IPS-20b (cell line): ENCODE results near the gene ERCC5.

Experiments
- H3K27ac ChIP-seq: one replicate; pipeline ENCODE4 v1.5.1; 2013; ENCODE audit warnings: low read length
- H3K27me3 ChIP-seq: 2 replicates; pipeline ENCODE4 v1.6.1; 2013; ENCODE audit warnings: mild to moderate bottlenecking, low read length, inconsistent platforms; ENCODE audit not compliant: insufficient read depth
- H3K36me3 ChIP-seq: 2 replicates; pipeline ENCODE4 v1.6.1; 2013; ENCODE audit warnings: low read depth, mild to moderate bottlenecking, inconsistent platforms, low read length, moderate library complexity; ENCODE audit not compliant: insufficient read depth
- H3K4me1 ChIP-seq: 2 replicates; pipeline ENCODE4 v1.6.1; 2013; ENCODE audit warnings: mild to moderate bottlenecking, control low read depth, inconsistent platforms, low read length, moderate library complexity; ENCODE audit not compliant: insufficient read depth
- H3K4me3 ChIP-seq: 2 replicates; pipeline ENCODE4 v1.5.1; 2013; ENCODE audit warnings: mild to moderate bottlenecking, low read length, inconsistent platforms
- H3K9ac ChIP-seq: 2 replicates; pipeline ENCODE4 v1.6.1; 2013; ENCODE audit warnings: low read depth, mild to moderate bottlenecking, inconsistent platforms, low read length, moderate library complexity
- H3K9me3 ChIP-seq: 2 replicates; pipeline ENCODE4 v1.6.1; 2013; ENCODE audit warnings: mild to moderate bottlenecking, low read depth, low read length, inconsistent platforms; ENCODE audit not compliant: insufficient read depth

Gene ERCC5

DNA sequence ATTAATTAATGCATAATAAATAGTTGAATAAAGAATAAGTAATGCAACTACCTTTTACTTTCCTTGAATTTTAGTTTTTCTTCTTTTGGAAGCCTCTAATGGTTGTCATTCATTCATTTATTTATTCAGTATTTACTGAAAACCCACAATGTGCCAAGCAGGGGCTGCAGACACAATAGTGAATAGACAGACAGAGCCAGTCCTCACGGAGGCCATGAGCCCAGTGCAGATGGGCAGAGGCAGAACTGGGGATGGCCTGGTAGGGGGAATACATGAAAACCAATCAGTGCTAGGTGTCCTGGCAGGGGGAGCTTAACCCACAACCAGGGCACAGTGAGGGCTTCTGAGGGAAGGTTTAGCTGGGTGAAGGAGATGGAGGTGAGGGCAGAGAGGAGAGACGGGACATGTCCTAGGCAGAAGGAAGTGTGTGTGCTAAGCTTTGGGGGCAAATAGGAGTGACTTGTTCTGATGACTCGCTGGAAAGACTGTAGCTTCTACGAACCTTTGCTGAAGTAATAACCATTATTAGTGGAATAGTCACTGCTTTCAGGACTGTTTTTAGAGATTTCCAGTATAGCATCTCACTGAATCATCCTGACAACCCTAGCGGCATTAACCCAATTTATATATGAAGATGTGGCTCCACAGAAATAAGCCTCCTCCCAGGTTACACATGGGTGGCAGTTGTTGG lies 55.9 kb downstream of the ERCC5 start:
- Histone ChIP-seq H3K4me1 (no peaks in the 10 kb centered on the region), H3K9ac (no peak overlapping the region), H3K36me3 (no peaks in the 10 kb centered on the region), H3K27me3 (no peaks in the 10 kb centered on the region), H3K4me3 (no peak overlapping the region), H3K27ac (no peak overlapping the region), H3K9me3 (no peaks in the 10 kb centered on the region)

DNA sequence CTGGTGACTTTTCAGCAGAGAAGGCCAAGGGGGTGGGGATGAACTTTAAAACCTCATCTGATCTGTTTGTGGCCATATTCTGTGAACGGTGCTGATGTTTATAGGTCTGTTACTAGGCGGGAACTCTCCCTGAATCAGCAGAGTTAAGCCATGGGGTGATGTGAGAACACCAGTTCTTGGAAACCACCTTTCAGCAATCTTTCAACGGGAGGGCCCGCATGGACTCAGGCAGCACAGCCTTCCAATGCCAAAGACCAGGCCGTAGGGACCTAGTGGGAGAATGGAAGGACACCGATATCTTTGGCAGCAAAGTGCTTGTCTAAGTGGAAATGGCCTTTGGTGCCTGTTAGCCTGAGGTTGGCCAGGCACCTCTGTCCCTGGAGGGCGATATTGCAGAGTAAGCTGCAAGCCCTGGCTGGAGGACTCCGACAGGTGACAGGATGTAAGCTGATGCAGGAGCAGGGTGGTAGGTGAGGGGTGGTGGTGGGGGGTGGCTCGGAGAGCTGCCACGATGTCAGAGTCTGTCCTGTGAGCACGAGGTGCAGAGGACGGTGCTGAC lies 57.0 kb downstream of the ERCC5 start:
- H3K9me3 ChIP-seq: no peaks in the 10 kb centered on the region
- H3K36me3 ChIP-seq: no peaks in the 10 kb centered on the region
- H3K27ac ChIP-seq: no peak overlapping the region
- H3K4me3 ChIP-seq: no peak overlapping the region
- H3K4me1 ChIP-seq: no peaks in the 10 kb centered on the region
- H3K27me3 ChIP-seq: no peaks in the 10 kb centered on the region
- H3K9ac ChIP-seq: no peak overlapping the region

DNA sequence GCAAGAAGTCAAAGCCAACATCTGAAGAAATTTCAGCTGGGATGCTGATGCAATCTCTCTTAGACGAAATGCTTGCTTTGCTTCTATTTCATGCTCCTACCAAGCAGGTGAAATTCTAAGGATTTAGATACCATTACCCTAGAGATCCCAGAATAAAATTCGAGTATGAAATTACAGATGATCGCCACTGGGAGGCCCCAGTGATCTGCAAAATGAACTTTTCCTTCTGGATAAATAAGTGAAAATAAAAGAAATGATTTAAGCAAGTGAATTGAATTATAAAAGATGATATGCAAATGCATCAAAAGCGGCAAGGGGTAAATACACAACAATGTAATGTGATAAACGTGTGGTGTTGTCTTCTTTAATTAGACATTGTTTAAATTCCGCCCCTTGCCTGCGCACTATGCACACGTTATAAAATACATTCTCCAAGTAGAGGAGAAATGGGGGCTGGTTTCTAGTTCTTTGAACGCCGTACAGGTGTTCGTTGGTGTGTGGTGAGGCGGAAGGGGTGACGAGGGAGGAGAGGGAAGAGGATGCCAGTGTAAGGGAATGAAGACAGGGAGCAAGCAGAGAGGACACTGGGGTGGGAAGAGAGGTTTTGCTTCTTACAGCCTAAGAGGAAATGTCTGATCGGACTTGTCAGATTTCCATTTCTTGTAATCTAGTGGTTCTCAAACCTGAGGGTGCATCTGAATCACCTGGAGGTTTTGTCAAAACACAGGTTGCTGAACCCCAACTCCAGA lies 58.0 kb downstream of the ERCC5 start:
- no peak overlapping the region for H3K4me3 ChIP-seq
- H3K9me3 ChIP-seq: no peaks in the 10 kb centered on the region
- no peaks in the 10 kb centered on the region for H3K4me1 ChIP-seq
- H3K27me3 ChIP-seq: no peaks in the 10 kb centered on the region
- H3K9ac ChIP-seq: no peak overlapping the region
- H3K27ac ChIP-seq: no peak overlapping the region
- H3K36me3 ChIP-seq: no peaks in the 10 kb centered on the region

DNA sequence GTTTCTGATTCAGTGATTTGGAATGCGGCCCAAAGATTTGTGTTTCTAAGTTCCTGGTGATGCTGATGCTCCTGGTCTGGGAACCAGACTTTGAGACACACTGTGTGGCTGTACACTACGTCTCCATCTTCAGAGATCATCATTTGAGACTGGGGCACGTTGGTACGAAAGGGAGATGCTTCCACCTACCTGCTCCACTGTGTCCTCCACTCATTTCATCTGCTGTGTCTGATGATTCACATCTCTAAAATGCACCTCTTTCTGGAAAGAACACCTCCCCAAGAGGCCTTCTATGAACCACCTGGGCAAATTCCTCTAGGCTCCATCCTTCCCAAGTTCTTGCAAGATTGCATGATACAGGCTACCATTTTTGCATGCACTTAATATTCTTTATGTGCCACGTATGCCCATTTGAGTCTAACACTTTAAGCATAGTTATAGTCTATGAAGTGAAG lies 58.6 kb downstream of the ERCC5 start:
- H3K27ac ChIP-seq: no peak overlapping the region
- H3K4me1 ChIP-seq: no peaks in the 10 kb centered on the region
- H3K9me3 ChIP-seq: no peaks in the 10 kb centered on the region
- H3K9ac ChIP-seq: no peak overlapping the region
- H3K4me3 ChIP-seq: no peak overlapping the region
- H3K36me3 ChIP-seq: no peaks in the 10 kb centered on the region
- no peaks in the 10 kb centered on the region for H3K27me3 ChIP-seq

DNA sequence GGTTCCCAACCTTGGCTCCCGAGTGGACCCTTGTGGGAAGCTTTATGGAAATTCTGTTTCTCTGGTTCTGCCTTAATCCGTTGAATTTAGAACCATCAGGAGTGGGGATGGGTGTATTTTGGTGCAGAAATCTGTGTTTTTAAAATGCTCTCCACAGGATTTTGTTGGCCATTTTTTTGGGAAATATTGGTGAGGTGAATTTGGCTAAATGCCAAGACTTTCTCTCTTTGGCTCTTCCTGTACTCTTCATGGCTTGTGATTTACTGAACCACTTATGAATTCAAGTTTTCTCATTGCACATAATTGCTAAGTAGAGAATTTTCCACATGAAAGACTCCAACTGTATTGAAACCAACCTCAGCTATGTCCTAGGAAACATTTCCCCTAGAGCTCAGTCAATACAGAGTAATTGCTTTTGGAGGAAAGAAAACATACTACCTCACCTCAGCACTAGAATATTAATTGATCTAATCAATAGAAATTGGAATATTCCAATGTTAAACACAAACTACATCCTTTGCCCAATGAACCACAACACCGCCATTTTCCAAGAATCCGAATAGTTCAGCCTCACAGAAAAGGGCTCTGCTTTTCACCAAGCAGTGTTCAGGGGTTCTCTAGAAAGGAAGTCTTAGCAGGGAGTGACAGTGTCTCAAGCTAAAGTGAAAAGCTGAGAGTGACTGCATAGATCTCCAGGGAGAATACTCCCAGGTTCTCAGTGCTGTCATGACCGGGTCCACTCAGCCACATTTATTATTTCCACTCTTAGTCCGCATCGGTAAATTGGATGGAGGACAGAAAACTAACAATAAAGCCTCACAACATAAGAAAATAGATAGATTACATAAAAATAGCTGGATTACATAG lies 60.3 kb downstream of the ERCC5 start:
- Histone ChIP-seq H3K36me3 (no peaks in the 10 kb centered on the region), H3K9ac (no peak overlapping the region), H3K27me3 (no peaks in the 10 kb centered on the region), H3K27ac (no peak overlapping the region), H3K9me3 (no peaks in the 10 kb centered on the region), H3K4me3 (no peak overlapping the region), H3K4me1 (no peaks in the 10 kb centered on the region)

DNA sequence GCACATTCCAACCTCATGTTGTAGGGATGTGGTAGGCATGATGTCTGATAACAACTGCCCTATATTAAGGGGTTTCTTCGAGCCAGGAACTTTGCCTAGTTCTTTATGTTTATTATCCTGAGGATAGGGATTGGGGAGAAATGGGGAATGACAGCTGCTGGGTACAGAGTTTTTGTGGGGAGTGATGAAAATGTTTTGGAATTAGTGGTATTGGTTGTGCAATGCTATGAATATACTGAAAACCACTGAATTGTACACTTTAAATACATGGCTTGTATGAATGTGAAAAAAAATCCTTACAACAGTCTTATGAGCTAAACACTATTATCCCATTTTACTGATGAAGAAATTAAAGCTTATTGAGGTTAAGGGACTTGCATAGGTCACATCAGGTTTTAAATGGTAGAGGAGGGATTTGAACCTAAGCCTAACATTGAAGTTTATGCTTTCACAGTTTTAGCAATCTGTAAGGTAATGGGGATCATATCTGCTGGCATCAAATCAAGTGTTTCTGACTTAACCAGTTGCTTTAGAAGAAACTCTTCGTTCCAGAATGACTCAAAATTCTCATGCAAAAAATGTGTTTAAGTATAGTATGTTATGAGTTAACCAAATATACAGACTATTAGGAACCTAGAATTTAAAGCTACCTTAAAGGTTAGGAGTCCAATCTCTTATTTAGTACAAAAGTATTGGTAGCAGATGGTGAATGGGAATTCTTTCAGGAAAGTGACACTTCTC lies 61.4 kb downstream of the ERCC5 start:
- Histone ChIP-seq H3K4me3 (no peak overlapping the region), H3K4me1 (0 out of 2 replicates have a peak, but pooled peaks cover 3% of the 10 kb centered on the region), H3K27ac (no peak overlapping the region), H3K27me3 (no peaks in the 10 kb centered on the region), H3K36me3 (no peaks in the 10 kb centered on the region), H3K9ac (no peak overlapping the region), H3K9me3 (no peaks in the 10 kb centered on the region)

DNA sequence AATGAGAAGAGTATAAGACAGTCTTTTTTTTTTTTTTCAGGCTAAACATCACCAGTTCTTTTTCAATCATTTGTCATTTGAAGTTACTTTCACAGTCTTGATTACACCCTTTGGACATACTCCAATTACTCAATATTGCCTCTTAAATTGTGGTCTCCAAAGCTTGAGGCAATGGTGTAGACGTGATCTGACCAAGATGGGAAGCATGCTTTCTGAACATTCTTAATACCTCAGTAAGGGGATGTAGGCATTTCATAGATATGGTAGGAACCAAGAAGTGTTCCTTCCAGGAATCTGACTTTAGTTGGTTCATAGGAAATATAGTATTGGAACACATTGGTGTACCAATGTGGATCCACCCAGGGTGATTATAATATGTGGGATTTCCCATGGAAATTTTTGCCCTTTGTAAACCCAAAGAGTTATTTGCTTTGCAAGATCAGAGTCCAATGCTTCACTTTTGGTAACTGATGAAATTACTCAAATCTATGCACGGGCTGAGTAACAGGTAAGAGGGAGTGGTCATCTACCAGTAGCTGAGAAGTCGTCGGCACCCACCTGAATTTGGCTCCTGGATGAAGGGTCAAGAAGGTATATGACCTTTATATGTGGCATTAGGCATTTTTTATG lies 62.2 kb downstream of the ERCC5 start:
- Histone ChIP-seq H3K36me3 (no peaks in the 10 kb centered on the region), H3K9ac (no peak overlapping the region), H3K4me1 (0 out of 2 replicates have a peak, but pooled peaks cover 3% of the 10 kb centered on the region), H3K4me3 (no peak overlapping the region), H3K27ac (no peak overlapping the region), H3K27me3 (no peaks in the 10 kb centered on the region), H3K9me3 (no peaks in the 10 kb centered on the region)

DNA sequence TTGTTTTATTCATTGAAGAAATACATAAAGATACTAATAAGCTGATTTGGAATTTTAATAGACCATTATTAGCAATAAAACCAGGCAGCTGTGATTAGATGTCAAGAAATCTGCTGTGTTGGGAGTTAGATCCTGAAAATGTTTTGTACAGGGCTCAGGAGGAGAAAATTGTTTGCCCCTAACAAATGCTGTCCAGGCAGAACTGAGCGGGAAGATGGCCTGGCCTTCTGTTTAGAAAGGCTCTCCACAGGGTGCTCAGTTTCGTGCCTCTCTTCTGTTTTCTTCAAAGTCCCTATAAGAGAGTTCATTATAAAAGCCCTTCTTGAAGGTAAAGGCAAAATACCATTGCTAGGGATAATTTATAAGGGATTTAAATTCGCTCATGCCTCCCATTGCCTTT lies 64.1 kb downstream of the ERCC5 start:
- Histone ChIP-seq H3K9me3 (no peaks in the 10 kb centered on the region), H3K27ac (no peak overlapping the region), H3K4me1 (0 out of 2 replicates have a peak, but pooled peaks cover 3% of the 10 kb centered on the region), H3K4me3 (no peak overlapping the region), H3K27me3 (no peaks in the 10 kb centered on the region), H3K36me3 (no peaks in the 10 kb centered on the region), H3K9ac (no peak overlapping the region)

DNA sequence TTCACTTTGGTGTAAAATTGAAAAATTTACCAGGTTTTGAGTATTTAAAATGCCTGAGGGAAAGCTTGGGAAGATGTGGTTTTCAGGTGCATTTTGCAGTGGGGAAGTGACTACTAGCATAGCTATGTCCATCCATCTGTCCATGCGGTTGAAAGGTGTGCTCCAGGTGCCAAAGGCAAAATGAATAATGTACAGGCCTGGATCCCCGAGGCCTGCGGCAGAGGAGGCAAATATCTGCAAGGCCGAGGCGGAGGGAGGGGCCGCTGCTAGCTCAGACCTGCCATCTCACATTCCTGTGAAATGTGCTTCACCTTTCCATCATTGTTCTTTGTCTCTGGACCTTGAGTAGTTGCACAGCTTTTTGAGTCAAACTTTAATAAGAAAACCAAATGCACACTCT lies 65.5 kb downstream of the ERCC5 start:
- Histone ChIP-seq H3K27ac (no peak overlapping the region), H3K9me3 (no peaks in the 10 kb centered on the region), H3K4me3 (no peak overlapping the region), H3K9ac (no peak overlapping the region), H3K4me1 (0 out of 2 replicates have a peak, but pooled peaks cover 3% of the 10 kb centered on the region), H3K27me3 (no peaks in the 10 kb centered on the region), H3K36me3 (no peaks in the 10 kb centered on the region)

DNA sequence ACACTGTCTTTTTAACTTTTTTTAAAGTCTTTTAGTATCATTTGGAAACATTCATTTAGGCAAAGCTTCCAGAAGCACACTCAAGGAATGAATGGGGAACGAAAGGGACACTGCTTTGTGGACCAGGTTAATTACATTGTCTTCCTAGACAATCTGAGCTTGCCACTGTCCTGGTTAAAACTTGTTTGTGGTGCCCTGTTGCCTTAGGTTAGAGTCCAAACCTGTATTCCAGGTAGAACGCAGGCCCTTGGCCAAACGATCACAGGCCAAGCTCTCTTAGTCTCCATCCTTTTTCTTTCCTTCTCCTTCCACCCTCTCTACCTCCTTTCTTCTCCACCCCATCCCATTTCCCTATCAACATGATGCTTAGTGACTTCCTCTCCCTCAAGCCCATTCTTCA lies 66.8 kb downstream of the ERCC5 start:
- H3K9me3 ChIP-seq: no peaks in the 10 kb centered on the region
- 0 out of 2 replicates have a peak, but pooled peaks cover 3% of the 10 kb centered on the region for H3K4me1 ChIP-seq
- H3K36me3 ChIP-seq: no peaks in the 10 kb centered on the region
- H3K9ac ChIP-seq: no peak overlapping the region
- no peak overlapping the region for H3K4me3 ChIP-seq
- H3K27me3 ChIP-seq: no peaks in the 10 kb centered on the region
- no peak overlapping the region for H3K27ac ChIP-seq
